Small intestine (tissue), 16 donors: ENCODE measurements around the gene PIEZO2. TPM values are rescaled to one million over a fixed set of nuclear protein-coding genes. Genes with fewer than 3 reads are reported as not detected.
A peak's percentile ranks its signal among the peaks of the same experiment; 100 is the strongest.
"Not testable (repeated sequence)": the region's sequence is repeated elsewhere in the genome, so short reads cannot be mapped to it uniquely, and the experiment has no call there.

Experiments
- DNase-seq, 2 donors: peaks; one replicate each; pipeline versions ENCODE4 v3.0.0 to v3.0.0-alpha.2; 2013
- FAIRE-seq: peaks from 2 replicates; lab custom pipeline; 2012; peaks lifted over from hg19 to GRCh38; lab: Jason Lieb, UNC
- H3K27ac ChIP-seq, 3 donors: one replicate each; pipeline ENCODE4 v1.5.1; 2013; ENCODE audit warnings: low read length in 2 of 3, mild to moderate bottlenecking in 2 of 3, control low read depth in 1 of 3, inconsistent platforms in 1 of 3, low read depth in 1 of 3, moderate library complexity in 1 of 3
- H3K27me3 ChIP-seq, 3 donors: one replicate each; pipeline ENCODE4 v1.6.1; 2013; ENCODE audit warnings: low read length in 3 of 3, inconsistent platforms in 1 of 3; ENCODE audit not compliant: control insufficient read depth in 3 of 3, insufficient read depth in 3 of 3
- H3K36me3 ChIP-seq, 3 donors: one replicate each; pipeline ENCODE4 v1.6.1; 2013; ENCODE audit warnings: low read length in 3 of 3, inconsistent platforms in 1 of 3, low read depth in 1 of 3, mild to moderate bottlenecking in 1 of 3, moderate library complexity in 1 of 3; ENCODE audit not compliant: control insufficient read depth in 3 of 3, insufficient read depth in 2 of 3
- H3K4me1 ChIP-seq, 3 donors: one replicate each; pipeline ENCODE4 v1.6.1; 2013; ENCODE audit warnings: low read length in 2 of 3, inconsistent platforms in 1 of 3, low read depth in 1 of 3, mild to moderate bottlenecking in 1 of 3, moderate library complexity in 1 of 3; ENCODE audit not compliant: control insufficient read depth in 3 of 3, insufficient read depth in 2 of 3
- H3K4me3 ChIP-seq, 3 donors: one replicate each; pipeline ENCODE4 v1.5.1; 2013; ENCODE audit warnings: low read length in 3 of 3, control low read depth in 1 of 3, inconsistent platforms in 1 of 3, low read depth in 1 of 3, mild to moderate bottlenecking in 1 of 3, moderate library complexity in 1 of 3
- H3K9me3 ChIP-seq, 2 donors: one replicate each; pipeline ENCODE4 v1.6.1; 2013; ENCODE audit warnings: low read depth in 1 of 2, low read length in 1 of 2; ENCODE audit not compliant: control insufficient read depth in 2 of 2, insufficient read depth in 1 of 2
- WGBS, 3 donors: extraction: QIAGEN DNeasy Blood & Tissue Kit; methylation state at CpG; one replicate each; pipeline ENCODE4 v1.1.7; 2013; 5-methylcytosine and 5-hydroxymethylcytosine counted together
- long read RNA-seq, 10 donors: transcript quantifications; one replicate each; lab custom pipeline, GENCODE V29; 2026
- polyA plus RNA-seq, 4 donors: library from polyadenylated mRNA; stranded (reverse) in 3 of 4; unstranded in 1 of 4; fragments of 200-250 nt in 3 of 4; fragments of 120-200 nt in 1 of 4; gene quantifications; one replicate each; pipeline versions ENCODE4 v1.2.1 to v1.2.3, GENCODE V29; 2013
- donor health status: healthy with polysubstance abuse.
- donor health status: control.
- donor health status: control.
- donor health status: Bipolar disorder and iron deficiency.
- donor health status: healthy.

Gene PIEZO2
- polyA plus RNA-seq: 10 to 100 TPM in 1 of 4 donors, 1 to 10 TPM in 1, under 1 TPM in 1, not detected in 1; 0.81 to 30.2 (median 1.8) TPM
- long read RNA-seq, donor 1: 0 reads
- long read RNA-seq, donor 2: 0 reads
- long read RNA-seq, donor 3, partial matches to known transcripts: 0 of 1 reads
- long read RNA-seq, donor 3, other reads (novel, unspliced or antisense): 0 of 1 reads
- long read RNA-seq, donor 4: 0 reads
- long read RNA-seq, donor 5: 0 reads
- long read RNA-seq, donor 6: 0 reads
- long read RNA-seq, donor 7: 0 reads
- long read RNA-seq, donor 8: 0 reads
- long read RNA-seq, donor 9: 0 reads
- long read RNA-seq, donor 10, partial matches to known transcripts: 0 of 2 reads
- long read RNA-seq, donor 10, other reads (novel, unspliced or antisense): 0 of 2 reads

- H3K36me3 ChIP-seq: no peaks in the 10 kb centered on the region
- peak within 1 kb of the TSS in 2 of 3 donors; percentile 26 to 43 for H3K4me3 ChIP-seq
- no peaks in the 10 kb centered on the region for H3K9me3 ChIP-seq
- peaks cover 12 to 54% (median 14%) of the 10 kb centered on the region in 3 donors for H3K27me3 ChIP-seq
- 6 to 7% (median 6%) methylated on average over 42 to 62 of the region's 62 CpGs for WGBS, 3 donors
- H3K27ac ChIP-seq: no peak within 1 kb of the TSS
- DNase-seq (peak; percentile 17 to 88), FAIRE-seq (no peak)
- peaks cover 0 to 22% (median 0%) of the 10 kb centered on the region in 3 donors for H3K4me1 ChIP-seq
Measured at GRCh38 chr18:11149441-11150270, at the start of gene PIEZO2. Gene PIEZO2 (minus strand): TSS chr18:11149569. CDS start chr18:11148588, 981 bp downstream.

- Histone ChIP-seq H3K27me3 (no peaks in the 10 kb centered on the region), H3K27ac (no peak overlapping the region), H3K4me1 (no peaks in the 10 kb centered on the region), H3K9me3 (no peaks in the 10 kb centered on the region), H3K4me3 (no peak overlapping the region), H3K36me3 (no peaks in the 10 kb centered on the region)
- DNase-seq: no peak
- FAIRE-seq: no peak
- WGBS, 3 donors: 87 to 93% (median 90%) methylated on average over 2 of the region's 2 CpGs
Measured at GRCh38 chr18:11183637-11184036, 34.3 kb upstream of the PIEZO2 start.

GRCh38 chr18:11181629-11182028, 32.3 kb upstream of the PIEZO2 start:
- H3K36me3 ChIP-seq, H3K27ac ChIP-seq, FAIRE-seq, H3K9me3 ChIP-seq, H3K4me1 ChIP-seq, H3K4me3 ChIP-seq, H3K27me3 ChIP-seq, DNase-seq: not testable (repeated sequence)
- WGBS, 3 donors: 50 to 100% (median 88%) methylated on average over 1 of the region's 1 CpG

GRCh38 chr18:11179959-11180519, 30.7 kb upstream of the PIEZO2 start:
- Histone ChIP-seq H3K4me3 (no peak overlapping the region), H3K4me1 (no peaks in the 10 kb centered on the region), H3K9me3 (no peaks in the 10 kb centered on the region), H3K27me3 (no peaks in the 10 kb centered on the region), H3K36me3 (no peaks in the 10 kb centered on the region), H3K27ac (no peak overlapping the region)
- DNase-seq (no peak), FAIRE-seq (no peak)
- 59 to 75% (median 59%) methylated on average over 6 of the region's 6 CpGs for WGBS, 3 donors

- Histone ChIP-seq H3K4me3 (no peak overlapping the region), H3K27ac (no peak overlapping the region), H3K9me3 (no peaks in the 10 kb centered on the region), H3K36me3 (no peaks in the 10 kb centered on the region), H3K27me3 (no peaks in the 10 kb centered on the region), H3K4me1 (no peaks in the 10 kb centered on the region)
- no peak for FAIRE-seq
- 76 to 80% (median 78%) methylated on average over 14 of the region's 14 CpGs for WGBS, 3 donors
- no peak for DNase-seq
Measured at GRCh38 chr18:11178951-11179549, 29.7 kb upstream of the PIEZO2 start.

GRCh38 chr18:11177382-11177781, 28.0 kb upstream of the PIEZO2 start:
- 67 to 77% (median 72%) methylated on average over 3 of the region's 3 CpGs for WGBS, 3 donors
- FAIRE-seq (no peak), DNase-seq (no peak)
- Histone ChIP-seq H3K27me3 (no peaks in the 10 kb centered on the region), H3K36me3 (no peaks in the 10 kb centered on the region), H3K27ac (no peak overlapping the region), H3K9me3 (no peaks in the 10 kb centered on the region), H3K4me3 (no peak overlapping the region), H3K4me1 (no peaks in the 10 kb centered on the region)

GRCh38 chr18:11176481-11176881, 27.1 kb upstream of the PIEZO2 start:
- FAIRE-seq: no peak
- no peaks in the 10 kb centered on the region for H3K4me1 ChIP-seq
- H3K4me3 ChIP-seq: no peak overlapping the region
- 62 to 76% (median 76%) methylated on average over 3 of the region's 3 CpGs for WGBS, 3 donors
- H3K36me3 ChIP-seq: no peaks in the 10 kb centered on the region
- DNase-seq: no peak
- H3K27me3 ChIP-seq: no peaks in the 10 kb centered on the region
- no peak overlapping the region for H3K27ac ChIP-seq
- H3K9me3 ChIP-seq: no peaks in the 10 kb centered on the region
